HG03025 (cell line): ENCODE measurements around the gene PTPRD.

Source experiments
- ATAC-seq: cut with Tn5 transposase; IDR thresholded peaks from one replicate; pipeline ENCODE4 v1.9.1; 2021; ENCODE audit warnings: mild to moderate bottlenecking, moderate library complexity; ENCODE audit not compliant: unreplicated experiment, low FRiP score

Gene PTPRD

GRCh38 chr9:8543219-8543618 lies 2069.6 kb downstream of the PTPRD start:
- ATAC-seq, result no peak

GRCh38 chr9:8542537-8542936 lies 2070.3 kb downstream of the PTPRD start:
- ATAC-seq, result no peak

- ATAC-seq, result no peak
Measured at GRCh38 chr9:8539681-8540197, 2073.1 kb downstream of the PTPRD start.

- ATAC-seq, result no peak
Measured at GRCh38 chr9:8536845-8537244, 2076.0 kb downstream of the PTPRD start.

- ATAC-seq, result no peak
Measured at GRCh38 chr9:8534828-8535227, 2078.0 kb downstream of the PTPRD start.

- no peak for ATAC-seq
Measured at GRCh38 chr9:8533681-8534080, 2079.1 kb downstream of the PTPRD start.

GRCh38 chr9:8531826-8532415 lies 2080.9 kb downstream of the PTPRD start:
- no peak for ATAC-seq

GRCh38 chr9:8521112-8521511 lies 2091.7 kb downstream of the PTPRD start:
- ATAC-seq, result no peak

- no peak for ATAC-seq
Measured at GRCh38 chr9:8515748-8516147, 2097.1 kb downstream of the PTPRD start.

GRCh38 chr9:8514760-8515159 lies 2098.0 kb downstream of the PTPRD start:
- ATAC-seq, result no peak

- no peak for ATAC-seq
Measured at GRCh38 chr9:8508671-8509290, 2104.0 kb downstream of the PTPRD start.

- ATAC-seq, result no peak
Measured at GRCh38 chr9:8494571-8494970, 2118.2 kb downstream of the PTPRD start.

GRCh38 chr9:8492679-8493078 lies 2120.1 kb downstream of the PTPRD start:
- no peak for ATAC-seq

- ATAC-seq, result no peak
Measured at GRCh38 chr9:8492024-8492423, 2120.8 kb downstream of the PTPRD start.

- ATAC-seq, result no peak
Measured at GRCh38 chr9:8491563-8491962, 2121.2 kb downstream of the PTPRD start.

GRCh38 chr9:8489835-8490234 lies 2123.0 kb downstream of the PTPRD start:
- ATAC-seq, result no peak

- no peak for ATAC-seq
Measured at GRCh38 chr9:8486095-8486494, 2126.7 kb downstream of the PTPRD start.

- ATAC-seq, result no peak
Measured at GRCh38 chr9:8484597-8485191, 2128.1 kb downstream of the PTPRD start.

GRCh38 chr9:8477450-8477849 lies 2135.4 kb downstream of the PTPRD start:
- ATAC-seq, result no peak

- no peak for ATAC-seq
Measured at GRCh38 chr9:8474937-8475336, 2137.9 kb downstream of the PTPRD start.

- ATAC-seq, result no peak
Measured at GRCh38 chr9:8473244-8474020, 2139.4 kb downstream of the PTPRD start.
